ENCODE data around the gene PAXIP1.

The PAXIP1 gene

GRCh38 chr7:154914308-154914995 is 88.5 kb downstream of the PAXIP1 start:
- no peak overlapping the region for H3K4me3 ChIP-seq (ENCODE audit: low read depth, low read length)

GRCh38 chr7:154913638-154914307 is 89.2 kb downstream of the PAXIP1 start:
- H3K4me3 ChIP-seq (ENCODE audit: low read depth, low read length): no peak overlapping the region

GRCh38 chr7:154912871-154913637 is 89.9 kb downstream of the PAXIP1 start:
- no peak overlapping the region for H3K4me3 ChIP-seq (ENCODE audit: low read depth, low read length)

- no peak overlapping the region for H3K4me3 ChIP-seq (ENCODE audit: low read depth, low read length)
Measured at GRCh38 chr7:154911862-154912455, 91.0 kb downstream of the PAXIP1 start.

GRCh38 chr7:154911411-154911810 is 91.5 kb downstream of the PAXIP1 start:
- no peak overlapping the region for H3K4me3 ChIP-seq (ENCODE audit: low read depth, low read length)

- no peak overlapping the region for H3K4me3 ChIP-seq (ENCODE audit: low read depth, low read length)
Measured at GRCh38 chr7:154910977-154911376, 91.9 kb downstream of the PAXIP1 start.

- no peak overlapping the region for H3K4me3 ChIP-seq (ENCODE audit: low read depth, low read length)
Measured at GRCh38 chr7:154910125-154910524, 92.8 kb downstream of the PAXIP1 start.

- H3K4me3 ChIP-seq (ENCODE audit: low read depth, low read length): no peak overlapping the region
Measured at GRCh38 chr7:154909241-154910105, 93.5 kb downstream of the PAXIP1 start.

GRCh38 chr7:154907651-154908620 is 95.0 kb downstream of the PAXIP1 start:
- no peak overlapping the region for H3K4me3 ChIP-seq (ENCODE audit: low read depth, low read length)

- H3K4me3 ChIP-seq (ENCODE audit: low read depth, low read length): no peak overlapping the region
Measured at GRCh38 chr7:154906736-154907355, 96.1 kb downstream of the PAXIP1 start.

GRCh38 chr7:154906201-154906600 is 96.7 kb downstream of the PAXIP1 start:
- H3K4me3 ChIP-seq (ENCODE audit: low read depth, low read length): no peak overlapping the region

GRCh38 chr7:154905615-154906014 is 97.3 kb downstream of the PAXIP1 start:
- no peak overlapping the region for H3K4me3 ChIP-seq (ENCODE audit: low read depth, low read length)

GRCh38 chr7:154905146-154905545 is 97.8 kb downstream of the PAXIP1 start:
- no peak overlapping the region for H3K4me3 ChIP-seq (ENCODE audit: low read depth, low read length)

- no peak overlapping the region for H3K4me3 ChIP-seq (ENCODE audit: low read depth, low read length)
Measured at GRCh38 chr7:154903083-154903731, 99.7 kb downstream of the PAXIP1 start.

- no peak overlapping the region for H3K4me3 ChIP-seq (ENCODE audit: low read depth, low read length)
Measured at GRCh38 chr7:154902600-154903082, 100.3 kb downstream of the PAXIP1 start.

GRCh38 chr7:154899862-154900261 is 103.1 kb downstream of the PAXIP1 start:
- no peak overlapping the region for H3K4me3 ChIP-seq (ENCODE audit: low read depth, low read length)

- H3K4me3 ChIP-seq (ENCODE audit: low read depth, low read length): no peak overlapping the region
Measured at GRCh38 chr7:154898973-154899855, 103.7 kb downstream of the PAXIP1 start.
